Measurements from ENCODE around the gene TCF7. TPM values are rescaled to one million over a fixed set of nuclear protein-coding genes. Genes with fewer than 3 reads are reported as not detected.

Gene TCF7
- total RNA-seq, 1 experiment from 2014 or later: 18.2 TPM

- H3K79me1 ChIP-seq (ENCODE audit: insufficient read depth, low read depth, low read length, poor library complexity, severe bottlenecking): no peaks in the 10 kb centered on the region
- DNase-seq: no peak
- H3K14ac ChIP-seq (ENCODE audit: insufficient read depth, low read length): no peak overlapping the region; the same call in 1 of the 2 replicates
- H3K4me2 ChIP-seq (ENCODE audit: insufficient read depth, insufficient read length, low read length): no peak overlapping the region
- no peak overlapping the region for H3K18ac ChIP-seq (ENCODE audit: insufficient read length, low read depth, low read length)
- no CpG with 5 or more reads among the region's 14 CpGs for WGBS (ENCODE audit: extremely low coverage, insufficient read length, low lambda C conversion rate)
- Mint-ChIP-seq H3K36me3 (ENCODE audit: insufficient read depth in 1 of 3, low read depth in 3 of 3) (peaks cover 0 to 7% (median 3%) of the 10 kb centered on the region in 3 experiments; a peak in 4 of 7 replicates), H3K27me3 (ENCODE audit: low read depth) (peaks cover 2% of the 10 kb centered on the region; the same call in 1 of the 2 replicates), H3K27ac (no peak overlapping the region), H3K4me3 (no peak overlapping the region; a peak in 1 of 5 replicates), H3K4me1 (no peaks in the 10 kb centered on the region), H3K9me3 (no peaks in the 10 kb centered on the region)
- no peak overlapping the region for H3K56ac ChIP-seq (ENCODE audit: insufficient read length, low read depth, low read length)
- no peak for TF ChIP-seq CTCF (conservative IDR thresholded peaks at IDR 0.05)
- H3K27me3 ChIP-seq (ENCODE audit: insufficient read depth, low read length): no peaks in the 10 kb centered on the region
- H3K23ac ChIP-seq (ENCODE audit: insufficient read length, low read depth, low read length): no peak overlapping the region
- no peak overlapping the region for H2BK5ac ChIP-seq (ENCODE audit: insufficient read length, low read length)
- no peaks in the 10 kb centered on the region for H3K9me3 ChIP-seq (ENCODE audit: control insufficient read depth, low read depth, low read length)
- no peak overlapping the region for H4K8ac ChIP-seq (replicated peaks; ENCODE audit: insufficient read length, low read depth, low read length)
- H3K23me2 ChIP-seq (ENCODE audit: insufficient read length, low read depth, low read length, poor library complexity, severe bottlenecking): no peaks in the 10 kb centered on the region
- H2AK5ac ChIP-seq (ENCODE audit: insufficient read length, low read length): no peak overlapping the region
- no peak overlapping the region for H3T11ph ChIP-seq (ENCODE audit: low read length)
- H2BK15ac ChIP-seq (ENCODE audit: low read depth, low read length): no peak overlapping the region
- peaks cover 3% of the 10 kb centered on the region for H4K20me1 ChIP-seq (ENCODE audit: control insufficient read depth, insufficient read depth, insufficient read length)
- H2AFZ ChIP-seq (ENCODE audit: low read length): no peak overlapping the region
- no peak overlapping the region for H3K27ac ChIP-seq (ENCODE audit: insufficient read length, low read depth, low read length)
- no peak overlapping the region for H2BK120ac ChIP-seq (ENCODE audit: low read depth, low read length, poor library complexity, severe bottlenecking)
- H2BK20ac ChIP-seq (ENCODE audit: low read depth, low read length, poor library complexity, severe bottlenecking): no peak overlapping the region
- H4K91ac ChIP-seq (ENCODE audit: insufficient read length, low read depth, low read length): no peak overlapping the region
- no peaks in the 10 kb centered on the region for H3K79me2 ChIP-seq (ENCODE audit: insufficient read depth, low read length)
- H3K4me1 ChIP-seq (ENCODE audit: insufficient read depth, low read length): no peaks in the 10 kb centered on the region
- no peak overlapping the region for H3K9ac ChIP-seq (ENCODE audit: extremely low read depth, insufficient read length, low read length)
- no peak overlapping the region for H3K4ac ChIP-seq (ENCODE audit: low read depth, low read length)
- H4K5ac ChIP-seq (ENCODE audit: insufficient read length, low read depth, low read length): no peak overlapping the region
- H2BK12ac ChIP-seq (ENCODE audit: insufficient read length, low read depth, low read length): no peak overlapping the region
Observed at GRCh38 chr5:134125039-134126015, 10.8 kb downstream of the TCF7 start.

Measured in H9 (cell line).